Left ventricle myocardium inferior (tissue), 1 donor: ENCODE data around the gene CDH4. TPM values are rescaled to one million over a fixed set of nuclear protein-coding genes. Genes with fewer than 3 reads are reported as not detected.
"Not testable (repeated sequence)": the region's sequence is repeated elsewhere in the genome, so short reads cannot be mapped to it uniquely, and the experiment has no call there.

Experiments used
- DNase-seq: peaks from one replicate; pipeline ENCODE4 v3.0.0-alpha.2; 2020
- H3K27ac ChIP-seq: fragments of 200-600 bp; replicated peaks from 2 replicates; pipeline ENCODE4 v1.8.0; 2021
- H3K27me3 ChIP-seq: fragments of 200-600 bp; 2 replicates; pipeline ENCODE4 v1.8.0; 2021; ENCODE audit warnings: low read depth
- H3K36me3 ChIP-seq: fragments of 200-600 bp; 2 replicates; pipeline ENCODE4 v1.8.0; 2021
- H3K4me1 ChIP-seq: fragments of 200-600 bp; 2 replicates; pipeline ENCODE4 v1.8.0; 2021
- H3K4me3 ChIP-seq: fragments of 200-600 bp; 2 replicates; pipeline ENCODE4 v1.8.0; 2021; ENCODE audit warnings: mild to moderate bottlenecking, moderate library complexity
- H3K9me3 ChIP-seq: fragments of 200-600 bp; replicated peaks from 2 replicates; pipeline ENCODE4 v1.8.0; 2021
- CTCF ChIP-seq: fragments of 200-600 bp; IDR thresholded peaks from 2 replicates; pipeline ENCODE4 v1.8.0; 2021; ENCODE audit warnings: antibody characterized with exemption, mild to moderate bottlenecking, borderline replicate concordance
- intact Hi-C: fragments of 100-400 bp; cut with micrococcal nuclease; formaldehyde crosslinking; loops from one replicate; pipeline ENCODE4 v1.11.0; 2022
- total RNA-seq: library from RNA; stranded (reverse); fragmentation: NEBNext Ultra II Directional; extraction: Animal tissue kit (Norgen Biotek cat#: 25700); gene quantifications from one replicate; pipeline ENCODE4 v1.2.1, GENCODE V29; 2021
- donor health status: DM: no; HTN: yes; CAD: no; lungs with severe emphysema.

CDH4 gene
- total RNA-seq, 1 donor from 2014 or later, result 0.05 TPM

- Histone ChIP-seq H3K9me3 (no peaks in the 10 kb centered on the region), H3K27me3 (peaks cover 77% of the 10 kb centered on the region), H3K27ac (no peak overlapping the region), H3K4me3 (no peak overlapping the region), H3K36me3 (no peaks in the 10 kb centered on the region), H3K4me1 (no peaks in the 10 kb centered on the region)
- no peak for DNase-seq
- intact Hi-C loops, result no loop called here
- no peak for TF ChIP-seq CTCF
Measured at GRCh38 chr20:61477451-61477861, 225.4 kb downstream of the CDH4 start.

- Histone ChIP-seq H3K9me3 (no peaks in the 10 kb centered on the region), H3K36me3 (no peaks in the 10 kb centered on the region), H3K27me3 (peaks cover 77% of the 10 kb centered on the region), H3K27ac (no peak overlapping the region), H3K4me3 (no peak overlapping the region), H3K4me1 (no peaks in the 10 kb centered on the region)
- no peak for TF ChIP-seq CTCF
- no peak for DNase-seq
- intact Hi-C loops, result no loop called here
Measured at GRCh38 chr20:61478094-61478493, 226.0 kb downstream of the CDH4 start.

- DNase-seq, result no peak
- H3K36me3 ChIP-seq, result no peaks in the 10 kb centered on the region
- H3K4me3 ChIP-seq, result no peak overlapping the region
- H3K9me3 ChIP-seq, result no peaks in the 10 kb centered on the region
- H3K27ac ChIP-seq, result no peak overlapping the region
- no peaks in the 10 kb centered on the region for H3K4me1 ChIP-seq
- no peak for TF ChIP-seq CTCF
- H3K27me3 ChIP-seq, result peaks cover 70% of the 10 kb centered on the region
- intact Hi-C loops, result no loop called here
Measured at GRCh38 chr20:61478611-61479305, 226.7 kb downstream of the CDH4 start.

- H3K4me3 ChIP-seq, intact Hi-C loops, H3K27ac ChIP-seq, DNase-seq, H3K4me1 ChIP-seq, H3K9me3 ChIP-seq, H3K36me3 ChIP-seq: not testable (repeated sequence)
- H3K27me3 ChIP-seq, result peaks cover 64% of the 10 kb centered on the region
Measured at GRCh38 chr20:61479433-61479832, 227.4 kb downstream of the CDH4 start.

- no peak for TF ChIP-seq CTCF
- DNase-seq, result no peak
- Histone ChIP-seq H3K36me3 (no peaks in the 10 kb centered on the region), H3K27ac (no peak overlapping the region), H3K27me3 (peaks cover 61% of the 10 kb centered on the region), H3K9me3 (no peaks in the 10 kb centered on the region), H3K4me3 (no peak overlapping the region), H3K4me1 (no peaks in the 10 kb centered on the region)
- intact Hi-C loops, result no loop called here
Measured at GRCh38 chr20:61480158-61480825, 228.2 kb downstream of the CDH4 start.

- no peak overlapping the region for H3K4me3 ChIP-seq
- intact Hi-C loops, result no loop called here
- DNase-seq, result no peak
- H3K27me3 ChIP-seq, result peaks cover 57% of the 10 kb centered on the region
- TF ChIP-seq CTCF, result no peak
- H3K4me1 ChIP-seq, result no peaks in the 10 kb centered on the region
- no peak overlapping the region for H3K27ac ChIP-seq
- H3K9me3 ChIP-seq, result no peaks in the 10 kb centered on the region
- no peaks in the 10 kb centered on the region for H3K36me3 ChIP-seq
Measured at GRCh38 chr20:61482056-61482887, 230.2 kb downstream of the CDH4 start.
